SK-N-SH treated with all-trans-retinoic acid at 6 μM for 48 hours (cell line): ENCODE results near the gene CTIF.

ENCODE experiments used
- ATAC-seq: fragments of 200-7000 bp; cut with Tn5 transposase; 3 replicates; pipeline ENCODE4 v1.9.1; 2020; ENCODE audit warnings: mild to moderate bottlenecking, moderate library complexity
- ARNTL ChIP-seq: fragments of 450-650 bp; formaldehyde crosslinking; IDR thresholded peaks from 2 replicates; pipeline ENCODE4 v1.5.0; 2020; ENCODE audit warnings: low read depth, mild to moderate bottlenecking, moderate library complexity, borderline replicate concordance
- BACH2 ChIP-seq: fragments of 250-450 bp; sonication (Bioruptor Pico); IDR thresholded peaks from 2 replicates; pipeline ENCODE4 v1.9.0; 2021; ENCODE audit warnings: mild to moderate bottlenecking, borderline replicate concordance
- CSDC2 ChIP-seq: fragments of 250-450 bp; sonication (Bioruptor Pico); IDR thresholded peaks from 2 replicates; pipeline ENCODE4 v1.5.0; 2020; ENCODE audit warnings: mild to moderate bottlenecking, moderate library complexity
- ESRRG ChIP-seq: fragments of 250-450 bp; sonication (Bioruptor Pico); IDR thresholded peaks from 2 replicates; pipeline ENCODE4 v1.6.1; 2021; ENCODE audit warnings: mild to moderate bottlenecking
- GLIS3 ChIP-seq: fragments of 250-450 bp; sonication (Bioruptor Pico); IDR thresholded peaks from 2 replicates; pipeline ENCODE4 v1.5.0; 2020; ENCODE audit warnings: mild to moderate bottlenecking, moderate library complexity
- ISL1 ChIP-seq: fragments of 250-450 bp; sonication (Bioruptor Pico); IDR thresholded peaks from 2 replicates; pipeline ENCODE4 v2.1.2; 2022; ENCODE audit warnings: mild to moderate bottlenecking, moderate library complexity
- OSR1 ChIP-seq: fragments of 250-450 bp; sonication (Bioruptor Pico); IDR thresholded peaks from 2 replicates; pipeline ENCODE4 v1.8.0; 2022; ENCODE audit warnings: moderate library complexity, mild to moderate bottlenecking, inconsistent platforms
- POU6F1 ChIP-seq: fragments of 250-450 bp; sonication (Bioruptor Pico); IDR thresholded peaks from 2 replicates; pipeline ENCODE4 v1.8.0; 2021; ENCODE audit warnings: low read depth, mild to moderate bottlenecking, moderate library complexity, borderline replicate concordance
- PPARA ChIP-seq: fragments of 250-450 bp; sonication (Bioruptor Pico); IDR thresholded peaks from 2 replicates; pipeline ENCODE4 v1.5.0; 2020; ENCODE audit warnings: mild to moderate bottlenecking, borderline replicate concordance
- SNAI2 ChIP-seq: fragments of 250-450 bp; sonication (Bioruptor Pico); IDR thresholded peaks from 2 replicates; pipeline ENCODE4 v1.5.0; 2020; ENCODE audit warnings: mild to moderate bottlenecking, moderate library complexity
- TCF4 ChIP-seq: fragments of 250-450 bp; sonication (Bioruptor Pico); IDR thresholded peaks from 2 replicates; pipeline ENCODE4 v1.8.0; 2021; ENCODE audit warnings: mild to moderate bottlenecking, moderate library complexity, borderline replicate concordance
- TOX ChIP-seq: fragments of 250-450 bp; sonication (Bioruptor Pico); IDR thresholded peaks from 2 replicates; pipeline ENCODE4 v1.8.0; 2021; ENCODE audit warnings: mild to moderate bottlenecking, moderate library complexity, borderline replicate concordance
- TSHZ2 ChIP-seq: fragments of 250-450 bp; sonication (Bioruptor Pico); IDR thresholded peaks from 2 replicates; pipeline ENCODE4 v1.5.0; 2020; ENCODE audit warnings: mild to moderate bottlenecking, moderate library complexity
- ZC3H10 ChIP-seq: fragments of 250-450 bp; sonication (Bioruptor Pico); IDR thresholded peaks from 2 replicates; pipeline ENCODE4 v1.5.1; 2021; ENCODE audit warnings: mild to moderate bottlenecking, moderate library complexity
- ZFP3 ChIP-seq: fragments of 250-450 bp; sonication (Bioruptor Pico); IDR thresholded peaks from 2 replicates; pipeline ENCODE4 v1.5.0; 2020; ENCODE audit warnings: mild to moderate bottlenecking, moderate library complexity
- ZFP30 ChIP-seq: fragments of 450-650 bp; formaldehyde crosslinking; IDR thresholded peaks from 2 replicates; pipeline ENCODE4 v1.5.0; 2022; ENCODE audit warnings: mild to moderate bottlenecking, moderate library complexity
- ZNF565 ChIP-seq: fragments of 450-650 bp; formaldehyde crosslinking; conservative IDR thresholded peaks from 2 replicates; pipeline ENCODE4 v1.5.0; 2020; ENCODE audit warnings: low read depth, mild to moderate bottlenecking, moderate library complexity
- ZNF70 ChIP-seq: fragments of 450-650 bp; formaldehyde crosslinking; IDR thresholded peaks from 2 replicates; pipeline ENCODE4 v1.5.0; 2020; ENCODE audit warnings: mild to moderate bottlenecking, moderate library complexity
- ZNF8 ChIP-seq: fragments of 450-650 bp; formaldehyde crosslinking; IDR thresholded peaks from 2 replicates; pipeline ENCODE4 v1.5.0; 2020; ENCODE audit warnings: mild to moderate bottlenecking, moderate library complexity
- TF ChIP-seq, protein P1 (sequence below): fragments of 250-450 bp; sonication (Bioruptor Pico); IDR thresholded peaks from 2 replicates; pipeline ENCODE4 v1.5.1; 2021; ENCODE audit warnings: mild to moderate bottlenecking, moderate library complexity
- TF ChIP-seq, protein P2 (sequence below): fragments of 250-450 bp; sonication (Bioruptor Pico); IDR thresholded peaks from 2 replicates; pipeline ENCODE4 v1.5.1; 2020; ENCODE audit warnings: low read depth, mild to moderate bottlenecking, moderate library complexity
- TF ChIP-seq, protein P3 (sequence below): fragments of 250-450 bp; sonication (Bioruptor Pico); IDR thresholded peaks from 2 replicates; pipeline ENCODE4 v1.8.0; 2020; ENCODE audit warnings: mild to moderate bottlenecking, moderate library complexity, borderline replicate concordance

CTIF gene

GRCh38 chr18:48789259-48789812, 250.5 kb downstream of the CTIF start:
- no peak for ATAC-seq
- TF ChIP-seq TCF4 (CRISPR knock-in tag) (no peak), BACH2 (no peak), ZC3H10 (CRISPR knock-in tag) (no peak), ZNF70 (CRISPR knock-in tag) (no peak), SNAI2 (CRISPR knock-in tag) (no peak), GLIS3 (no peak), TOX (CRISPR knock-in tag) (no peak), ZNF565 (CRISPR knock-in tag) (no peak), ZFP30 (CRISPR knock-in tag) (no peak), ZNF8 (CRISPR knock-in tag) (no peak), OSR1 (no peak), CSDC2 (CRISPR knock-in tag) (no peak), POU6F1 (CRISPR knock-in tag) (no peak)
- TF ChIP-seq, protein P1, sequence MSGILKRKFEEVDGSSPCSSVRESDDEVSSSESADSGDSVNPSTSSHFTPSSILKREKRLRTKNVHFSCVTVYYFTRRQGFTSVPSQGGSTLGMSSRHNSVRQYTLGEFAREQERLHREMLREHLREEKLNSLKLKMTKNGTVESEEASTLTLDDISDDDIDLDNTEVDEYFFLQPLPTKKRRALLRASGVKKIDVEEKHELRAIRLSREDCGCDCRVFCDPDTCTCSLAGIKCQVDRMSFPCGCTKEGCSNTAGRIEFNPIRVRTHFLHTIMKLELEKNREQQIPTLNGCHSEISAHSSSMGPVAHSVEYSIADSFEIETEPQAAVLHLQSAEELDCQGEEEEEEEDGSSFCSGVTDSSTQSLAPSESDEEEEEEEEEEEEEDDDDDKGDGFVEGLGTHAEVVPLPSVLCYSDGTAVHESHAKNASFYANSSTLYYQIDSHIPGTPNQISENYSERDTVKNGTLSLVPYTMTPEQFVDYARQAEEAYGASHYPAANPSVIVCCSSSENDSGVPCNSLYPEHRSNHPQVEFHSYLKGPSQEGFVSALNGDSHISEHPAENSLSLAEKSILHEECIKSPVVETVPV (CRISPR knock-in tag): no peak
- TF ChIP-seq, protein P2, sequence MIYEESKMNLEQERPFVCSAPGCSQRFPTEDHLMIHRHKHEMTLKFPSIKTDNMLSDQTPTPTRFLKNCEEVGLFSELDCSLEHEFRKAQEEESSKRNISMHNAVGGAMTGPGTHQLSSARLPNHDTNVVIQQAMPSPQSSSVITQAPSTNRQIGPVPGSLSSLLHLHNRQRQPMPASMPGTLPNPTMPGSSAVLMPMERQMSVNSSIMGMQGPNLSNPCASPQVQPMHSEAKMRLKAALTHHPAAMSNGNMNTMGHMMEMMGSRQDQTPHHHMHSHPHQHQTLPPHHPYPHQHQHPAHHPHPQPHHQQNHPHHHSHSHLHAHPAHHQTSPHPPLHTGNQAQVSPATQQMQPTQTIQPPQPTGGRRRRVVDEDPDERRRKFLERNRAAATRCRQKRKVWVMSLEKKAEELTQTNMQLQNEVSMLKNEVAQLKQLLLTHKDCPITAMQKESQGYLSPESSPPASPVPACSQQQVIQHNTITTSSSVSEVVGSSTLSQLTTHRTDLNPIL (CRISPR knock-in tag): no peak
- TF ChIP-seq, protein P3, sequence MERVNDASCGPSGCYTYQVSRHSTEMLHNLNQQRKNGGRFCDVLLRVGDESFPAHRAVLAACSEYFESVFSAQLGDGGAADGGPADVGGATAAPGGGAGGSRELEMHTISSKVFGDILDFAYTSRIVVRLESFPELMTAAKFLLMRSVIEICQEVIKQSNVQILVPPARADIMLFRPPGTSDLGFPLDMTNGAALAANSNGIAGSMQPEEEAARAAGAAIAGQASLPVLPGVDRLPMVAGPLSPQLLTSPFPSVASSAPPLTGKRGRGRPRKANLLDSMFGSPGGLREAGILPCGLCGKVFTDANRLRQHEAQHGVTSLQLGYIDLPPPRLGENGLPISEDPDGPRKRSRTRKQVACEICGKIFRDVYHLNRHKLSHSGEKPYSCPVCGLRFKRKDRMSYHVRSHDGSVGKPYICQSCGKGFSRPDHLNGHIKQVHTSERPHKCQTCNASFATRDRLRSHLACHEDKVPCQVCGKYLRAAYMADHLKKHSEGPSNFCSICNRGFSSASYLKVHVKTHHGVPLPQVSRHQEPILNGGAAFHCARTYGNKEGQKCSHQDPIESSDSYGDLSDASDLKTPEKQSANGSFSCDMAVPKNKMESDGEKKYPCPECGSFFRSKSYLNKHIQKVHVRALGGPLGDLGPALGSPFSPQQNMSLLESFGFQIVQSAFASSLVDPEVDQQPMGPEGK (CRISPR knock-in tag): no peak

- no peak for ATAC-seq
- no peak for TF ChIP-seq PPARA (CRISPR knock-in tag)
- TF ChIP-seq, protein P2 (CRISPR knock-in tag): no peak
- TF ChIP-seq, protein P3 (CRISPR knock-in tag): no peak
- no peak for TF ChIP-seq GLIS3
- no peak for TF ChIP-seq ZC3H10 (CRISPR knock-in tag)
- TF ChIP-seq ESRRG (CRISPR knock-in tag): no peak
- no peak for TF ChIP-seq TOX (CRISPR knock-in tag)
- TF ChIP-seq ISL1 (CRISPR knock-in tag): no peak
- no peak for TF ChIP-seq ZFP3 (CRISPR knock-in tag)
- TF ChIP-seq, protein P1 (CRISPR knock-in tag): no peak
- no peak for TF ChIP-seq ZNF565 (CRISPR knock-in tag)
- TF ChIP-seq TSHZ2 (CRISPR knock-in tag): no peak
- no peak for TF ChIP-seq SNAI2 (CRISPR knock-in tag)
- no peak for TF ChIP-seq BACH2
- no peak for TF ChIP-seq ZNF8 (CRISPR knock-in tag)
- no peak for TF ChIP-seq ZFP30 (CRISPR knock-in tag)
- no peak for TF ChIP-seq TCF4 (CRISPR knock-in tag)
- no peak for TF ChIP-seq CSDC2 (CRISPR knock-in tag)
- TF ChIP-seq ZNF70 (CRISPR knock-in tag): no peak
- no peak for TF ChIP-seq ARNTL (CRISPR knock-in tag)
Observed at GRCh38 chr18:48790226-48790863, 251.5 kb downstream of the CTIF start.
